HepG2 (cell line): ENCODE results near the gene NDST1. TPM values are rescaled to one million over a fixed set of nuclear protein-coding genes. Genes with fewer than 3 reads are reported as not detected.

Experiments
- BCL6 ChIP-seq: IDR thresholded peaks from 2 replicates; pipeline ENCODE4 v1.6.1; 2016; ENCODE audit warnings: missing genetic modification reagents, missing compliant biosample characterization
- CREB1 ChIP-seq, 2 experiments: fragments of 450-650 bp in 1 of 2; IDR thresholded peaks; 2 replicates each; pipeline ENCODE4 v1.6.1; 2016 to 2017; ENCODE audit warnings: control low read depth in 1 of 2, mild to moderate bottlenecking in 1 of 2, missing compliant biosample characterization in 1 of 2, missing genetic modification characterization in 1 of 2
- HHEX ChIP-seq: IDR thresholded peaks from 2 replicates; pipeline ENCODE4 v1.6.1; 2016; ENCODE audit warnings: control low read depth
- HIVEP1 ChIP-seq: sonication (generic); formaldehyde crosslinking; IDR thresholded peaks from 2 replicates; pipeline ENCODE4 v1.4.0; 2020; ENCODE audit warnings: mild to moderate bottlenecking, missing genetic modification reagents
- KDM3A ChIP-seq: IDR thresholded peaks from 2 replicates; pipeline ENCODE4 v1.6.1; 2018; ENCODE audit warnings: low read depth, missing compliant biosample characterization
- KDM5B ChIP-seq: sonication (generic); formaldehyde crosslinking; IDR thresholded peaks from 2 replicates; pipeline ENCODE4 v1.4.0; 2020; ENCODE audit warnings: missing genetic modification reagents, mild to moderate bottlenecking, borderline replicate concordance
- KLF12 ChIP-seq: sonication (generic); formaldehyde crosslinking; IDR thresholded peaks from 2 replicates; pipeline ENCODE4 v1.4.0; 2020; ENCODE audit warnings: missing genetic modification reagents, borderline replicate concordance
- KMT2A ChIP-seq: sonication (generic); formaldehyde crosslinking; IDR thresholded peaks from 2 replicates; pipeline ENCODE4 v1.4.0; 2020; ENCODE audit warnings: missing genetic modification reagents
- NCOA2 ChIP-seq: sonication (generic); formaldehyde crosslinking; IDR thresholded peaks from 2 replicates; pipeline ENCODE4 v1.8.0; 2022; ENCODE audit warnings: inconsistent platforms
- PHF21A ChIP-seq: sonication (generic); formaldehyde crosslinking; IDR thresholded peaks from 2 replicates; pipeline ENCODE4 v1.5.0; 2020; ENCODE audit warnings: mild to moderate bottlenecking, missing genetic modification reagents
- SMARCE1 ChIP-seq: fragments of 450-650 bp; IDR thresholded peaks from 2 replicates; pipeline ENCODE4 v1.6.1; 2017; ENCODE audit warnings: borderline replicate concordance
- SP4 ChIP-seq: sonication (generic); formaldehyde crosslinking; IDR thresholded peaks from 2 replicates; pipeline ENCODE4 v1.8.1; 2023; ENCODE audit warnings: mild to moderate bottlenecking, missing genetic modification reagents
- TFE3 ChIP-seq: IDR thresholded peaks from 2 replicates; pipeline ENCODE4 v1.6.1; 2016
- ZFP36L1 ChIP-seq: sonication (generic); formaldehyde crosslinking; IDR thresholded peaks from 2 replicates; pipeline ENCODE4 v1.8.0; 2022; ENCODE audit warnings: mild to moderate bottlenecking, missing genetic modification reagents, moderate library complexity
- ZFX ChIP-seq: sonication (generic); formaldehyde crosslinking; IDR thresholded peaks from 2 replicates; pipeline ENCODE4 v1.4.0; 2020; ENCODE audit warnings: mild to moderate bottlenecking, low read depth, missing genetic modification reagents, moderate library complexity
- ZNF121 ChIP-seq: sonication (generic); formaldehyde crosslinking; IDR thresholded peaks from 2 replicates; pipeline ENCODE4 v1.5.0; 2020; ENCODE audit warnings: mild to moderate bottlenecking, missing genetic modification reagents
- ZNF256 ChIP-seq: sonication (generic); formaldehyde crosslinking; conservative IDR thresholded peaks from 2 replicates; pipeline ENCODE4 v1.4.0; 2020; ENCODE audit warnings: missing genetic modification reagents
- ZNF317 ChIP-seq: sonication (generic); formaldehyde crosslinking; IDR thresholded peaks from 2 replicates; pipeline ENCODE4 v1.5.0; 2020; ENCODE audit warnings: mild to moderate bottlenecking, missing genetic modification reagents
- ZNF331 ChIP-seq: sonication (generic); formaldehyde crosslinking; IDR thresholded peaks from 2 replicates; pipeline ENCODE4 v1.4.0; 2020; ENCODE audit warnings: missing genetic modification reagents
- ZNF543 ChIP-seq: sonication (generic); formaldehyde crosslinking; IDR thresholded peaks from 2 replicates; pipeline ENCODE4 v1.4.0; 2020; ENCODE audit warnings: mild to moderate bottlenecking, missing genetic modification reagents
- ZNF563 ChIP-seq: sonication (generic); formaldehyde crosslinking; IDR thresholded peaks from 2 replicates; pipeline ENCODE4 v1.8.0; 2022; ENCODE audit warnings: mild to moderate bottlenecking, moderate library complexity, missing genetic modification reagents
- ZNF678 ChIP-seq: sonication (generic); formaldehyde crosslinking; IDR thresholded peaks from 2 replicates; pipeline ENCODE4 v1.4.0; 2020; ENCODE audit warnings: mild to moderate bottlenecking, missing genetic modification reagents
- ZNF747 ChIP-seq: sonication (generic); formaldehyde crosslinking; IDR thresholded peaks from 2 replicates; pipeline ENCODE4 v1.8.1; 2023; ENCODE audit warnings: missing genetic modification reagents, mild to moderate bottlenecking, borderline replicate concordance
- ZNF772 ChIP-seq: sonication (generic); formaldehyde crosslinking; IDR thresholded peaks from 2 replicates; pipeline ENCODE4 v1.5.0; 2020; ENCODE audit warnings: mild to moderate bottlenecking, missing genetic modification reagents
- ZNF788 ChIP-seq: sonication (generic); formaldehyde crosslinking; IDR thresholded peaks from 2 replicates; pipeline ENCODE4 v1.5.0; 2020; ENCODE audit warnings: mild to moderate bottlenecking, missing genetic modification reagents, borderline replicate concordance
- ZNF839 ChIP-seq: sonication (generic); formaldehyde crosslinking; IDR thresholded peaks from 2 replicates; pipeline ENCODE4 v1.4.0; 2020; ENCODE audit warnings: missing genetic modification reagents, mild to moderate bottlenecking, borderline replicate concordance
- polyA plus RNA-seq, 8 experiments: library from polyadenylated mRNA; depleted of rRNA in 3 of 8; stranded (reverse) in 7 of 8; unstranded in 1 of 8; fragments of >200 nt; fragmentation: Illumina TruSeq in 4 of 8; extraction: Trizol in 4 of 8; gene quantifications; 2 replicates each; pipeline versions ENCODE4 v1.2.1 to v1.2.3, GENCODE V29; 2011 to 2016; ENCODE audit warnings: low read depth in 4 of 8, missing spikeins in 1 of 8, mixed read lengths in 1 of 8; ENCODE audit not compliant: insufficient read depth in 1 of 8
- total RNA-seq, 5 experiments: library from RNA; depleted of rRNA; stranded (reverse); fragments of >200 nt; fragmentation: Illumina TruSeq; extraction: Trizol; gene quantifications; 2 replicates each; pipeline ENCODE4 v1.2.3, GENCODE V29; 2016; ENCODE audit warnings: low read depth in 1 of 5
- TF ChIP-seq, protein P1 (sequence below): sonication (generic); formaldehyde crosslinking; IDR thresholded peaks from 2 replicates; pipeline ENCODE4 v1.5.1; 2020; ENCODE audit warnings: mild to moderate bottlenecking, missing genetic modification reagents, moderate library complexity
- TF ChIP-seq, protein P2 (sequence below): sonication (generic); formaldehyde crosslinking; IDR thresholded peaks from 2 replicates; pipeline ENCODE4 v1.4.0; 2020; ENCODE audit warnings: low read depth, mild to moderate bottlenecking, missing genetic modification reagents

The NDST1 gene
- total and polyA plus RNA-seq, 2 of the 13 experiments (the other 11 are each of a cell fraction or from before 2014, with no cell fraction given): 23.8 to 26.2 TPM

GRCh38 chr5:150522504-150523414 lies 14.8 kb downstream of the NDST1 start (continued):
- TF ChIP-seq ZFX (CRISPR knock-in tag) (peak; percentile 65), KDM3A (CRISPR knock-in tag) (0 out of 2 replicates have a peak, but pooled peaks have one; percentile 65), HHEX (CRISPR knock-in tag) (peak; percentile 87), KMT2A (CRISPR knock-in tag) (no peak), PHF21A (peak; percentile 95), SMARCE1 (no peak), TFE3 (peak; percentile 92), ZNF563 (no peak), ZNF678 (CRISPR knock-in tag) (0 out of 2 replicates have a peak, but pooled peaks have one; percentile 29), HIVEP1 (CRISPR knock-in tag) (peak; percentile 69; the same call in 1 of the 2 replicates), CREB1 (IDR thresholded peaks at IDR 0.05) (peak; percentile 50; the same call in 1 of the 2 replicates), CREB1 (CRISPR knock-in tag; IDR thresholded peaks at IDR 0.05) (peak; percentile 70), ZNF747 (CRISPR knock-in tag) (peak; percentile 68; the same call in 1 of the 2 replicates), ZNF331 (CRISPR knock-in tag) (peak; percentile 96), ZNF121 (CRISPR knock-in tag) (peak; percentile 92), ZNF788 (CRISPR knock-in tag) (peak; percentile 88; the same call in 1 of the 2 replicates), ZFP36L1 (no peak), KDM5B (CRISPR knock-in tag) (peak; percentile 66; the same call in 1 of the 2 replicates), NCOA2 (CRISPR knock-in tag) (peak; percentile 98), ZNF839 (CRISPR knock-in tag) (0 out of 2 replicates have a peak, but pooled peaks have one; percentile 47), KLF12 (CRISPR knock-in tag) (0 out of 2 replicates have a peak, but pooled peaks have one; percentile 18), ZNF772 (CRISPR knock-in tag) (peak; percentile 78), ZNF543 (peak; percentile 77; the same call in 1 of the 2 replicates), BCL6 (CRISPR knock-in tag) (peak; percentile 94), ZNF317 (CRISPR knock-in tag) (peak; percentile 60; the same call in 1 of the 2 replicates), SP4 (peak; percentile 66; the same call in 1 of the 2 replicates), ZNF256 (CRISPR knock-in tag) (no peak)
- TF ChIP-seq, protein P1, sequence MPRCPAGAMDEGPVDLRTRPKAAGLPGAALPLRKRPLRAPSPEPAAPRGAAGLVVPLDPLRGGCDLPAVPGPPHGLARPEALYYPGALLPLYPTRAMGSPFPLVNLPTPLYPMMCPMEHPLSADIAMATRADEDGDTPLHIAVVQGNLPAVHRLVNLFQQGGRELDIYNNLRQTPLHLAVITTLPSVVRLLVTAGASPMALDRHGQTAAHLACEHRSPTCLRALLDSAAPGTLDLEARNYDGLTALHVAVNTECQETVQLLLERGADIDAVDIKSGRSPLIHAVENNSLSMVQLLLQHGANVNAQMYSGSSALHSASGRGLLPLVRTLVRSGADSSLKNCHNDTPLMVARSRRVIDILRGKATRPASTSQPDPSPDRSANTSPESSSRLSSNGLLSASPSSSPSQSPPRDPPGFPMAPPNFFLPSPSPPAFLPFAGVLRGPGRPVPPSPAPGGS: peak; percentile 64; the same call in 1 of the 2 replicates
- TF ChIP-seq, protein P2, sequence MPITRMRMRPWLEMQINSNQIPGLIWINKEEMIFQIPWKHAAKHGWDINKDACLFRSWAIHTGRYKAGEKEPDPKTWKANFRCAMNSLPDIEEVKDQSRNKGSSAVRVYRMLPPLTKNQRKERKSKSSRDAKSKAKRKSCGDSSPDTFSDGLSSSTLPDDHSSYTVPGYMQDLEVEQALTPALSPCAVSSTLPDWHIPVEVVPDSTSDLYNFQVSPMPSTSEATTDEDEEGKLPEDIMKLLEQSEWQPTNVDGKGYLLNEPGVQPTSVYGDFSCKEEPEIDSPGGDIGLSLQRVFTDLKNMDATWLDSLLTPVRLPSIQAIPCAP: no peak
